RWPE1 (cell line): Measurements from ENCODE around the gene SEMA5A.

Experiments used
- CTCF ChIA-PET: fragments of 350-600 bp; sonication (Branson Sonifier 250); formaldehyde crosslinking; extraction: SDS; loops from one replicate; lab custom pipeline; 2021; lab: Yijun Ruan, JAX
- POLR2A ChIA-PET: fragments of 400-600 bp; formaldehyde crosslinking; extraction: SDS; loops from one replicate; lab custom pipeline; 2020; ENCODE audit warnings: antibody characterized with exemption; ENCODE audit not compliant: low non-redundant PET; lab: Yijun Ruan, JAX
- DNase-seq: peaks from one replicate; pipeline ENCODE4 v3.0.0; 2012; ENCODE audit warnings: low spot score
- H3K27ac ChIP-seq: fragments of 450-650 bp; 2 replicates; pipeline ENCODE4 v1.5.1; 2017
- TF ChIP-seq, protein P1 (sequence below): fragments of 450-650 bp; conservative IDR thresholded peaks from 2 replicates; pipeline ENCODE4 v1.5.1; 2017; ENCODE audit warnings: low read depth, mild to moderate bottlenecking

Gene SEMA5A

DNA sequence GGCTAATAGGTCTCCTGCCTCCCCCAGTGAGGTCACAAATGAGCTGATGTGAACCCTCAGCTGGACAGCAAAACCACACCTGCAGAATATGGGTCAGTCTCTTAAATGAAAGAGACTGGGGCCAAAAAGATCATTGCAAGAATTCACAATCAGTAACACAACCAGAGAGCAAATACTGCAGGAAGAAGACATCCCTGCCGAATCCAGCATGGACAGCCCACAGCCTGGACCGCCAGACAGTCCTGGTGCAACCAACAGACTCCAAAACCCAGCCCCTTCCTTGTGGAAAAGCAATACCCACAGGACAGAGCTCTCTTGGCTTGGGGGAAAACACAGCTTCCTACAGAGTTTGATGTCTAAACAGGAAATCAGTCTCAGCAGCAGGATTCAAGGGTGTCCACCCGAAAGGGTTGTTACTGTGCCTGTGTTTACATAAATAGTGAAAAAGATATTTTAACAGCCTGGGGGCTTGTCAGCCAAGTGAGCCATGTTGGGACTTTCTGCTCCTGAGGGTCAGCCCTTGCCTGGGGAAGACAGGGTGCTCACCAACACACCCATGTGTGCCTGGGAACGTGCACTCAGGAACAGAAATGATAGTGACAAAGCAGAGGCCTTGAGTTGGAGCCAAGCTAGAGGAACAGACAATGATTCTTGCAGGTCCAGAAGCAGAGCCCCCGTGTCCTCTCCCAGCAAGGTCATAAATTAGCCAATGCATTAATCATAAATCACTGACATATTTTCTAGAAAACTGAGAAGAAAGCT lies 106.2 kb downstream of the SEMA5A start:
- TF ChIP-seq, protein P1, sequence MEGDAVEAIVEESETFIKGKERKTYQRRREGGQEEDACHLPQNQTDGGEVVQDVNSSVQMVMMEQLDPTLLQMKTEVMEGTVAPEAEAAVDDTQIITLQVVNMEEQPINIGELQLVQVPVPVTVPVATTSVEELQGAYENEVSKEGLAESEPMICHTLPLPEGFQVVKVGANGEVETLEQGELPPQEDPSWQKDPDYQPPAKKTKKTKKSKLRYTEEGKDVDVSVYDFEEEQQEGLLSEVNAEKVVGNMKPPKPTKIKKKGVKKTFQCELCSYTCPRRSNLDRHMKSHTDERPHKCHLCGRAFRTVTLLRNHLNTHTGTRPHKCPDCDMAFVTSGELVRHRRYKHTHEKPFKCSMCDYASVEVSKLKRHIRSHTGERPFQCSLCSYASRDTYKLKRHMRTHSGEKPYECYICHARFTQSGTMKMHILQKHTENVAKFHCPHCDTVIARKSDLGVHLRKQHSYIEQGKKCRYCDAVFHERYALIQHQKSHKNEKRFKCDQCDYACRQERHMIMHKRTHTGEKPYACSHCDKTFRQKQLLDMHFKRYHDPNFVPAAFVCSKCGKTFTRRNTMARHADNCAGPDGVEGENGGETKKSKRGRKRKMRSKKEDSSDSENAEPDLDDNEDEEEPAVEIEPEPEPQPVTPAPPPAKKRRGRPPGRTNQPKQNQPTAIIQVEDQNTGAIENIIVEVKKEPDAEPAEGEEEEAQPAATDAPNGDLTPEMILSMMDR: no peak
- CTCF ChIA-PET: no interaction called here
- peak overlapping the region; percentile 65 for H3K27ac ChIP-seq
- POLR2A ChIA-PET: no interaction called here
- DNase-seq: no peak

DNA sequence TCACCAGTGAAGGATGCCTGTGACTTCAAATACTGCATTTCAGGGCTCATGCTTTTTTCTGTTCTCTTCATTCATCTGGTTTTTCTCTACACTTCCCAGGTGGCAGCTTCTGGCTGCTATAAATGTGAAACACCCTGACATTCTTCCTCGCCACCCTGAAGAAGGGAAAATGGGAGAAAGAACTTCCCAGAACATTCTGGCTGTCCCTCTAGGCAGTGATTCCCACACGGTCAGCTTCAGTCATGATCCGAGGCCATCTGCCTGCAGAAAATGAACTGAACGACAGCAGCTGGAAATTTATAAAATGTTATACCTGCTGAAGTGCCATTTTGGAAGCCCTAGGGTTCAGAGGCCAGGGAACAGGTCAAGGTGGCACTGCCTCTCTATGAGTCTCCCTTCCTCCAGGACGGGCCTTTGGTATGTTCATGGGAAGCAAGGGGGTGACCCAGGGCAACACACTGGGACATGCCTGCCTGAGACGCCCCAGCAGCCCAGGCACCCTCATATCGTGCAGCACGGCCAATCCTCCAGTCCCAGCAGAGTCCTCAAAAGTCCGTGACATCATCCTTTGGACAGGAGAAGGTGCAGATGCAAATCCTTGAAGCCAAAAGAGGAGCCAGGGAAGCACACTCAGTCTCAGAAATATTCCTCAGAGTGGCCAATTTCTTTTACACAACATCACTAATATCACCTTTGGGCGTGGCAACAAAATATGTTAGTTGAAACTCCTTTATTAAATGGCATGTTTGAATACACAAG lies 107.1 kb downstream of the SEMA5A start:
- no peak for DNase-seq
- ChIA-PET CTCF (no interaction called here), POLR2A (no interaction called here)
- TF ChIP-seq, protein P1: no peak
- no peak overlapping the region for H3K27ac ChIP-seq

DNA sequence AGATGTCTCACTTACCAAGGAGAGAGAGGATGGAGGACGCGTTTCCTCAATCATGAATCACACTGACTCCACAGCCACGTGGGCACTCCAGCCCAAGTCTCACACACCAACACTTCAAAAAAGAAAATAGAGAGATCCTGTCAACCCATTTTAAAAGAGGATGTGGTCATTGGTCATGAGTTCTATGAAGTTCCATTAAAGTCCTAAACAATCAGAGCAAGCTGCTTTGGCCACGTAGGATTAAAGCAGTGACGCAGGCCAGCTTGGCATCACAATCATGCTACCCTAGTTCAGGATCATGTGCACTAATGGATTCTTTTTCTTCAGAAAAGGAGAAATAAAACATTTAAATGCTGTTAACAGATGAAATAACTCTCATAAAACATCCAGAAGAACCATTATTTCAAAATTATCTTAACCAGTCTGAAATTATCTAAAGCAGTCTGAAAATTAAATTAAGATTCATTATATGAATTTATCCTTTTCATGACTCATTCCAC lies 108.1 kb downstream of the SEMA5A start:
- H3K27ac ChIP-seq: no peak overlapping the region
- TF ChIP-seq, protein P1: no peak
- DNase-seq: no peak
- ChIA-PET CTCF (interaction anchor here (0.6 kb wide), 1 partner anchor 32 kb away, joined by 6 read pairs; no protein-coding TSS in a partner anchor), POLR2A (no interaction called here)

DNA sequence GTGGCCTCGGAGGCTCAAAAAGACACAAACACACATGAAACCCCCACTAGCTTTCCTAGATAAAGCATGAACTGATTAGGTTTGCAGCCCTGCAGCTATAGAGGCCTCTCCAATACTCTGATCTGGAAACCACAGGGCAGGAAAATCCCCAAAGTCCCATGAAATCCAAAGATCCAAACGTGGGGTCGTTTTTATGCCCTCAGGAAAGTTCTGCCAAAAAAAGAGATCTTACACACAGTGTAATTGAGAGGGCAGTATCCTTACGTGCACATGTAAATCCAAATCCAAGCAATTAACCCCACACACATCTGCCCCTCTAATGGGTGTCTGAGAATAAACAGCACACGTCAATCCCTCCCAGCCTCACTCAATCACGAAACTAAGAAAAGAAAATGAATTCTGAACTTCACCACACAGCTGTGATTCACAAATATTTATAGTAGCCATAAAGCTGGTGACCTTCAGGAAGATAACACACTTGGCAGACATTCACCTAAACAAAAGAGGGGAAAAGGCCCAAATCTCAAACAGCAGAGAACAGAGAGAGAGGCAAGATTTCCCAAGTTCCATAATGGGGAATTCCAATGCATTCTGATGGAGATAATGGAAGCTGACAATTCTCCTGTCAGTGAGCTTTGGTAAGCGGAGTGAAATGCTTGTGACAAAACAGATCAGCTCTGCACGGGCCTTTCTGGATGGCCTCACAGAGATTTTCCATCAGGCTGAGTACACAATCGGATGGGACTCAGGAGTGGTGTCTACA lies 114.2 kb downstream of the SEMA5A start:
- ChIA-PET CTCF (no interaction called here), POLR2A (no interaction called here)
- H3K27ac ChIP-seq: no peak overlapping the region
- TF ChIP-seq, protein P1: no peak
- no peak for DNase-seq

DNA sequence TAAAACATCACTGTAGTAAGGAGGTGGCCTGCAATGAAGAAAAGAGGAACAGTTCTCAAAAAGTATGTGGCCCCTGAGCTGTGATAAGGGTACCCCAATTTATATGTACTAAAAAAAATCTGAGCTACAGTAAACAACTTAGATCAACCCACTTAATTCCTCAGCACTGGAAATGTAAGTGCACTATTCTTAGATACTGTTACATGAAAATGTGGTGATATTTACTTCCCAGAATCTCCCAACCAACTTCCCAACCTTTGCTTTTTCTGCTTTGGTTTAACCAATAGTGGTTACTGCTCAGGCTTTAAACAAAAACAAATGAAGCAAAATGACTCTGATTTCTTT lies 114.8 kb downstream of the SEMA5A start:
- H3K27ac ChIP-seq: no peak overlapping the region
- ChIA-PET CTCF (interaction anchor here (0.6 to 0.7 kb wide), 2 partner anchors 137 to 252 kb away, joined by 3 read pairs; no protein-coding TSS in a partner anchor), POLR2A (no interaction called here)
- no peak for DNase-seq
- TF ChIP-seq, protein P1: no peak

DNA sequence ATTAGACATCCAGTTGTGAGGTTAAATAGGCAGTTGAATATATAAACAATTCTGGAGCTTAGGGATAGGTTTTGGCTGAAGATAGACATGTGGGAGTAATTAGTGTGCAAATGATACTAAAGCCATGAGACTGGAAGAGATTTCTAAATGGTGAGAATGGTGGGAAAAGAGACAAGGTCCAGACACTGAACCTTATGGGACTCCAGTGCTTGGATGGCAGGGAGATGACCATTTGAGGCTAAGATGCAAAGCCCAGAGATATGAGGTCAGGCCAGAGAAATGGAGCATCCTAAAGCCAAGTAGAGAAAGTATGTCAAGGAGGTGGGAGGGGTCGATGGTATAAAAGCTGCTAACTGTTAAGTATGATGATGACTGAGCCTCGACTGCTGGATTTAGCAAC lies 115.6 kb downstream of the SEMA5A start:
- ChIA-PET POLR2A (no interaction called here), CTCF (interaction anchor here (0.6 kb wide), 1 partner anchor 253 kb away, joined by 3 read pairs; no protein-coding TSS in a partner anchor)
- no peak for DNase-seq
- TF ChIP-seq, protein P1: no peak
- H3K27ac ChIP-seq: no peak overlapping the region
